Measurements from ENCODE around the gene CHMP1A. TPM values are rescaled to one million over a fixed set of nuclear protein-coding genes. Genes with fewer than 3 reads are reported as not detected.

Gene CHMP1A
- total and polyA plus RNA-seq, 9 donors, result 13.2 to 76.8 (median 49.2) TPM

GRCh38 chr16:89612415-89613166, 44.9 kb downstream of the CHMP1A start:
- Histone ChIP-seq H3K36me3 (no peaks in the 10 kb centered on the region), H3K4me1 (ENCODE audit: insufficient read depth) (no peaks in the 10 kb centered on the region), H3K27ac (no peak overlapping the region), H3K4me3 (no peak overlapping the region), H3K27me3 (no peaks in the 10 kb centered on the region), H3K9me3 (no peaks in the 10 kb centered on the region)
- 74 to 75% (median 75%) methylated on average over 20 of the region's 20 CpGs for WGBS, 3 donors
- no peak for DNase-seq
- intact Hi-C loops (cut with DNase I), result no loop called here
- TF ChIP-seq CTCF (IDR thresholded peaks at IDR 0.05), result no peak
- no peak for TF ChIP-seq POLR2A (IDR thresholded peaks at IDR 0.05)
- TF ChIP-seq EP300 (IDR thresholded peaks at IDR 0.05), result no peak

DNA sequence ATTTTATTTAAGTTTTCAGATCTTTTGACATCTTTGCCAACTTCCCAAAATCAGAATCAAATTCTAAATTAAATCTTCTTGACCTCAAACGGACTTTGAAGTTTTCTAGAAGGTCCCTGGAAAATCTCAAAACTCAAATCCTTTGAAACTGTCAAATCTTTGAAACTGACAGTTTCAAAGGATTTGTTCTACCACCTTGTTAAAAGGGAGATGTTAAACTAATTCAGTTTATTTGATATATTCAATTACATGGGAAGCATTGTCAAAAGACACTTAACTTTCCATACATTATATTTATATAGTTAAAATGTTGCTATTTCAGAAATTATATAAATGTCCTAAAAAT, 47.4 kb downstream of the CHMP1A start:
- Histone ChIP-seq H3K4me3 (no peak overlapping the region), H3K9me3 (no peaks in the 10 kb centered on the region), H3K27me3 (no peaks in the 10 kb centered on the region), H3K27ac (no peak overlapping the region), H3K36me3 (no peaks in the 10 kb centered on the region), H3K4me1 (ENCODE audit: insufficient read depth) (no peaks in the 10 kb centered on the region)
- TF ChIP-seq CTCF (IDR thresholded peaks at IDR 0.05) (no peak), EP300 (IDR thresholded peaks at IDR 0.05) (no peak), POLR2A (IDR thresholded peaks at IDR 0.05) (no peak)
- DNase-seq, result no peak
- intact Hi-C loops (cut with DNase I), result no loop called here
- 80 to 90% (median 80%) methylated on average over 1 of the region's 1 CpG for WGBS, 3 donors

GRCh38 chr16:89607937-89608740, 49.4 kb downstream of the CHMP1A start:
- WGBS, 3 donors, result 84 to 85% (median 84%) methylated on average over 32 of the region's 32 CpGs
- Histone ChIP-seq H3K27me3 (no peaks in the 10 kb centered on the region), H3K4me1 (ENCODE audit: insufficient read depth) (no peaks in the 10 kb centered on the region), H3K4me3 (no peak overlapping the region), H3K36me3 (no peaks in the 10 kb centered on the region), H3K27ac (no peak overlapping the region), H3K9me3 (no peaks in the 10 kb centered on the region)
- DNase-seq, result no peak
- no peak for TF ChIP-seq POLR2A (IDR thresholded peaks at IDR 0.05)
- no peak for TF ChIP-seq CTCF (IDR thresholded peaks at IDR 0.05)
- TF ChIP-seq EP300 (IDR thresholded peaks at IDR 0.05), result no peak
- intact Hi-C loops (cut with DNase I), result no loop called here

GRCh38 chr16:89607453-89607852, 50.1 kb downstream of the CHMP1A start:
- Histone ChIP-seq H3K4me1 (ENCODE audit: insufficient read depth) (no peaks in the 10 kb centered on the region), H3K36me3 (no peaks in the 10 kb centered on the region), H3K27me3 (no peaks in the 10 kb centered on the region), H3K4me3 (no peak overlapping the region), H3K27ac (no peak overlapping the region), H3K9me3 (no peaks in the 10 kb centered on the region)
- TF ChIP-seq CTCF (IDR thresholded peaks at IDR 0.05), result no peak
- TF ChIP-seq EP300 (IDR thresholded peaks at IDR 0.05), result no peak
- TF ChIP-seq POLR2A (IDR thresholded peaks at IDR 0.05), result no peak
- WGBS, 3 donors, result 80 to 82% (median 81%) methylated on average over 9 of the region's 9 CpGs
- no peak for DNase-seq
- intact Hi-C loops (cut with DNase I), result no loop called here

All from ovary (tissue), 9 donors.